ENCODE results near the gene NOD1. TPM values are rescaled to one million over a fixed set of nuclear protein-coding genes. Genes with fewer than 3 reads are reported as not detected.
A peak's percentile ranks its signal among the peaks of the same experiment; 100 is the strongest.

NOD1 gene
- total RNA-seq, 1 donor from 2014 or later = 32.7 TPM

DNA sequence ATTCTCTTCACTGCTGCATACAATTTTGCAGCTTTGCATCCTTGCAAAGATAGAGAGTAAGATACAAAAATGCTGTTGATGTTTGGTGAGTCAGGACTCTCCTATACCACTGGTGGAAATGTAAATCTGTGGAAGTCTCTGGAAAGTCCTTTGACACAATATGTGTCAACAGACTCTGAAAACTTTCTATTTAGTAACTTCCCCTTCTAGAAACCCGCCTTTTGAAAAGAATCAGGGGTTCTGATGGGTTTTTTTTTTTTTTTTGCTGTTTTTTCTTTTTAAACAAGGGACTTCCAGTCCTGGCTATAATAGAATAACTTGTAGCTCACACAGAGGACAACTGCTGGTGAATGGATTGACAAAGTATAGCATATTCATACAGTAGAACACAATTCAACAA, 16.4 kb downstream of the NOD1 start:
- TF ChIP-seq, protein P1, sequence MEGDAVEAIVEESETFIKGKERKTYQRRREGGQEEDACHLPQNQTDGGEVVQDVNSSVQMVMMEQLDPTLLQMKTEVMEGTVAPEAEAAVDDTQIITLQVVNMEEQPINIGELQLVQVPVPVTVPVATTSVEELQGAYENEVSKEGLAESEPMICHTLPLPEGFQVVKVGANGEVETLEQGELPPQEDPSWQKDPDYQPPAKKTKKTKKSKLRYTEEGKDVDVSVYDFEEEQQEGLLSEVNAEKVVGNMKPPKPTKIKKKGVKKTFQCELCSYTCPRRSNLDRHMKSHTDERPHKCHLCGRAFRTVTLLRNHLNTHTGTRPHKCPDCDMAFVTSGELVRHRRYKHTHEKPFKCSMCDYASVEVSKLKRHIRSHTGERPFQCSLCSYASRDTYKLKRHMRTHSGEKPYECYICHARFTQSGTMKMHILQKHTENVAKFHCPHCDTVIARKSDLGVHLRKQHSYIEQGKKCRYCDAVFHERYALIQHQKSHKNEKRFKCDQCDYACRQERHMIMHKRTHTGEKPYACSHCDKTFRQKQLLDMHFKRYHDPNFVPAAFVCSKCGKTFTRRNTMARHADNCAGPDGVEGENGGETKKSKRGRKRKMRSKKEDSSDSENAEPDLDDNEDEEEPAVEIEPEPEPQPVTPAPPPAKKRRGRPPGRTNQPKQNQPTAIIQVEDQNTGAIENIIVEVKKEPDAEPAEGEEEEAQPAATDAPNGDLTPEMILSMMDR (IDR thresholded peaks at IDR 0.05; ENCODE audit: unreplicated experiment) = no peak
- Mint-ChIP-seq H3K27me3 (ENCODE audit: unreplicated experiment) (no peaks in the 10 kb centered on the region), H3K36me3 (ENCODE audit: low read depth, unreplicated experiment) (peaks cover 9% of the 10 kb centered on the region), H3K27ac (ENCODE audit: unreplicated experiment) (no peak overlapping the region), H3K4me3 (ENCODE audit: unreplicated experiment) (no peak overlapping the region), H3K4me1 (ENCODE audit: unreplicated experiment) (peaks cover 3% of the 10 kb centered on the region), H3K9me3 (ENCODE audit: unreplicated experiment) (no peaks in the 10 kb centered on the region)
- DNase-seq (ENCODE audit: low spot score) = no peak

DNA sequence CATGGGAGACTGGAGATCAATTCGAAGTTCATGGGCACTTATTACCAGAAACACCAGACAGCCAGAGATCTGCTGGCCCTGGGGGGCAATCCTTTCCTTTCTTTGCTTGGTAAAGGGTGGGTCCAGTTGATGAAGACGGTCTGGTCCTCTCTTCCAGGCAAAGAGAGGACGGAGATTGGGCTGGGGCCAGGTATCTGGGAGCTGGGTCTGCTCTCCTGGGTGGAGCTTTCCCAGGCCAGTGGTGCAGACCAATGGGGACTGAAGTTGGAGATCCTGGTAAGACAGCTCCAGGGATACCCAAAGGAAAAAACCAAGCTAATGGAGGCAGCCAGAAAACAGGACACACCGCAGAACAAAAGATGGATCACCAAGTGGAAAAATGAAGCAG, 18.3 kb downstream of the NOD1 start:
- TF ChIP-seq, protein P1 (IDR thresholded peaks at IDR 0.05; ENCODE audit: unreplicated experiment) = no peak
- Mint-ChIP-seq H3K36me3 (ENCODE audit: low read depth, unreplicated experiment) (peaks cover 19% of the 10 kb centered on the region), H3K27ac (ENCODE audit: unreplicated experiment) (no peak overlapping the region)

DNA sequence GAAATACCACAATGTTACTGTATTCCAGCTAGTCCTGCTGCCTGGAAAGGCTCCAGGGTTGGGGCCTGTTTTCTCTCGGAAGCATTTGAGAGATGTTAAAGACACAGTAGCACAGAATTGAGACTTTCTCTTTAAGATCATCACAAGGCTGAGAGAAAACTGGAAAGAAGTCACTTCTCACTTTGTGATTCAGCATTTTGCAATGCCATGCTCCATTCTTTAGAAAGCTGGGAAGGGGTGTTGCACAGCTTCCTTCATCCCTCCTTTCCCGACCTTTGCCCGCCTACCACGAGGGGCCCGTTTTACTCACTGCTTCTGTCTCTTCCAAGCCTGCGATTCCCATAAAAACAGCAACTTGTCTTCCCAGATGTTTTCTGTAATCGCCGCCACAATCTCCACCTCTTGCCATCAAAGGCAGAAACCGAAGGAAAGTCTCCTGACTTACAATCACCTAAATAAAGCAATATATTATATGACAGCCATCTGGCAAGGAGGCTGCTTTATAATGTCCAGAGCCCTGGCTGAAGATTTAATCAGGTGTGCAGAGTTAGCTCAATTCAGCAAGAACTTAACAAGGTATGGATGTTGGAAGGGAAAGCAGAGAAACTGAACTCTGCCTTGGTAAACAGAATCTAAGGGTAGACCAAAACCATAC, 18.9 kb downstream of the NOD1 start:
- Mint-ChIP-seq H3K27me3 (ENCODE audit: unreplicated experiment) (no peaks in the 10 kb centered on the region), H3K36me3 (ENCODE audit: low read depth, unreplicated experiment) (peaks cover 19% of the 10 kb centered on the region), H3K4me3 (ENCODE audit: unreplicated experiment) (no peak overlapping the region), H3K4me1 (ENCODE audit: unreplicated experiment) (peaks cover 3% of the 10 kb centered on the region), H3K27ac (ENCODE audit: unreplicated experiment) (no peak overlapping the region), H3K9me3 (ENCODE audit: unreplicated experiment) (no peaks in the 10 kb centered on the region)
- TF ChIP-seq, protein P1 (IDR thresholded peaks at IDR 0.05; ENCODE audit: unreplicated experiment) = no peak
- DNase-seq (ENCODE audit: low spot score) = no peak

More for the DNA sequence above, 18.3 kb downstream of the NOD1 start:
- Mint-ChIP-seq H3K27me3 (ENCODE audit: unreplicated experiment) (no peaks in the 10 kb centered on the region), H3K4me1 (ENCODE audit: unreplicated experiment) (peaks cover 3% of the 10 kb centered on the region), H3K9me3 (ENCODE audit: unreplicated experiment) (no peaks in the 10 kb centered on the region), H3K4me3 (ENCODE audit: unreplicated experiment) (no peak overlapping the region)
- DNase-seq (ENCODE audit: low spot score) = no peak

DNA sequence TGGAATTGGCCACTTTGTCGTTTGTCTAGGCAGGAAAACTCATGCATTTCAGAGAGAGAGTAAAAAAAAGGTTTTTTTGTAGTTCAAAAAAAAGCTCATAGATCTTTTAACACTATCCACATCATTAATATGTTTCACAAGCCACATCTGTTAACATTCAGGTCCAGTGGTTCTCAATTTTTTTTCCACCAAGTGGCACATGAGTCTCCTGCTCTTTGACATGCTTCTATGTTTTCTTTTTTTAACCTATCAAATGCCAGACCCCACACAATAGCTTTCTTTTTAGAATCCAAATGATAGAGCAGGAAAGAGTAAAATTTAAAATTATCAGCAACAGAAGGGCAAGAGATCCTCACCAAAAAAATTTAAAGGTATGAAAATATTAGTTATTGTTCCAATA, 20.3 kb downstream of the NOD1 start:
- no peak overlapping the region for H3K27ac Mint-ChIP-seq (ENCODE audit: unreplicated experiment)
- peaks cover 25% of the 10 kb centered on the region for H3K36me3 Mint-ChIP-seq (ENCODE audit: low read depth, unreplicated experiment)
- TF ChIP-seq, protein P1 (IDR thresholded peaks at IDR 0.05; ENCODE audit: unreplicated experiment) = no peak

DNA sequence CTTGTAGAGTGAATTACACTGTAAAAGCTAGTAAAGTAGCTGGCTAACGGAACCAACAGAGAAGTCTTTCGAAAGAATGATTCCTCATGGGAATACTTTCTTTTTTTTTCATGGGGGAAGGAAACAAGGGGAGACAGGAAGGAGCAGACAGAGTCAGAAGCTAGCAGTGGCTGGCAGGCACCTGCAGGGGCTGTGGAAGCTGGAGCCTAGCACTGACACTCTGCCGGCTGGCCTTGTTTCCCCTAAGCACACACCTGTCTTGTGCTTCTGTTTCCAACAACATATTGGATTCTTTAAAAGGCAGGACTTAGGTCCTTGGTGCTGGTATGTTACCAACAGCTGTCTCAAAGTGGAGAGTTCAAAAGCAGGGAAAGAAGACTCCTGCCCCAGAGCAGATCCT, 24.7 kb downstream of the NOD1 start:
- TF ChIP-seq, protein P1 (IDR thresholded peaks at IDR 0.05; ENCODE audit: unreplicated experiment) = no peak
- DNase-seq (ENCODE audit: low spot score) = no peak
- peak overlapping the region; percentile 30 for H3K27ac Mint-ChIP-seq (ENCODE audit: unreplicated experiment)
- no peaks in the 10 kb centered on the region for H3K27me3 Mint-ChIP-seq (ENCODE audit: unreplicated experiment)
- peaks cover 32% of the 10 kb centered on the region for H3K36me3 Mint-ChIP-seq (ENCODE audit: low read depth, unreplicated experiment)
- H3K4me1 Mint-ChIP-seq (ENCODE audit: unreplicated experiment) = peaks cover 9% of the 10 kb centered on the region
- peak overlapping the region; percentile 65 for H3K4me3 Mint-ChIP-seq (ENCODE audit: unreplicated experiment)
- no peaks in the 10 kb centered on the region for H3K9me3 Mint-ChIP-seq (ENCODE audit: unreplicated experiment)

More for the DNA sequence above, 20.3 kb downstream of the NOD1 start:
- Mint-ChIP-seq H3K9me3 (ENCODE audit: unreplicated experiment) (no peaks in the 10 kb centered on the region), H3K4me1 (ENCODE audit: unreplicated experiment) (peaks cover 12% of the 10 kb centered on the region), H3K4me3 (ENCODE audit: unreplicated experiment) (no peak overlapping the region), H3K27me3 (ENCODE audit: unreplicated experiment) (no peaks in the 10 kb centered on the region)
- DNase-seq (ENCODE audit: low spot score) = no peak
